Activated CD4-positive, alpha-beta T cell treated with anti-CD3 and anti-CD28 coated beads for 36 hours (primary cell): ENCODE results near the gene RGS7BP. TPM values are rescaled to one million over a fixed set of nuclear protein-coding genes. Genes with fewer than 3 reads are reported as not detected.
A peak's percentile ranks its signal among the peaks of the same experiment; 100 is the strongest.

ENCODE experiments used
- ATAC-seq: fragments of 200-7000 bp; cut with Tn5 transposase; one replicate; pipeline ENCODE4 v1.10.0; 2021; ENCODE audit warnings: mild to moderate bottlenecking, moderate library complexity
- CTCF ChIA-PET: fragments of 350-600 bp; sonication (Branson Sonifier 250); formaldehyde crosslinking; loops from one replicate; lab custom pipeline; 2021; ENCODE audit warnings: antibody characterized with exemption; lab: Charles Lee
- POLR2A ChIA-PET: fragments of 350-600 bp; sonication (Branson Sonifier 250); formaldehyde crosslinking; loops from one replicate; lab custom pipeline; 2021; ENCODE audit warnings: antibody characterized with exemption, inconsistent platforms; lab: Charles Lee
- DNase-seq: peaks from one replicate; pipeline ENCODE4 v3.0.0-alpha.2; 2020
- H3K27ac Mint-ChIP-seq: one replicate; pipeline ENCODE4 v1.8.0; 2021; ENCODE audit warnings: mixed read lengths
- H3K27me3 Mint-ChIP-seq: one replicate; pipeline ENCODE4 v1.8.0; 2021; ENCODE audit warnings: mixed read lengths
- H3K36me3 Mint-ChIP-seq: one replicate; pipeline ENCODE4 v1.8.0; 2021; ENCODE audit warnings: low read depth, mixed read lengths
- H3K4me1 Mint-ChIP-seq: one replicate; pipeline ENCODE4 v1.8.0; 2021; ENCODE audit warnings: mixed read lengths
- H3K4me3 Mint-ChIP-seq: one replicate; pipeline ENCODE4 v1.8.0; 2021; ENCODE audit warnings: mild to moderate bottlenecking, moderate library complexity, mixed read lengths
- H3K9me3 Mint-ChIP-seq: one replicate; pipeline ENCODE4 v1.8.0; 2021; ENCODE audit warnings: low read depth, mixed read lengths
- intact Hi-C, 2 experiments: fragments of 100-400 bp; cut with DNase I in 1 of 2; cut with micrococcal nuclease in 1 of 2; formaldehyde crosslinking; loops; one replicate each; pipeline versions ENCODE4 v1.14.2 to v1.15.1; 2022 to 2024; cut with DNase I, micrococcal nuclease
- total RNA-seq, 2 experiments: library from RNA; stranded (reverse); gene quantifications; one replicate each; pipeline ENCODE4 v1.2.3, GENCODE V29; 2021

RGS7BP gene
- total RNA-seq = not detected

GRCh38 chr5:64505769-64506566, at the start of gene RGS7BP:
TSS of gene RGS7BP (plus strand) at chr5:64506015. CDS start at chr5:64506625, 610 bp downstream.
- Mint-ChIP-seq H3K27ac (no peak within 1 kb of the TSS), H3K4me3 (no peak within 1 kb of the TSS), H3K27me3 (peaks cover 40% of the 10 kb centered on the region), H3K36me3 (no peaks in the 10 kb centered on the region), H3K4me1 (peaks cover 6% of the 10 kb centered on the region), H3K9me3 (no peaks in the 10 kb centered on the region)
- ATAC-seq (no peak), DNase-seq (peak; percentile 17)
- ChIA-PET CTCF (no interaction called here), POLR2A (no interaction called here)
- intact Hi-C loops = no loop called here

DNA sequence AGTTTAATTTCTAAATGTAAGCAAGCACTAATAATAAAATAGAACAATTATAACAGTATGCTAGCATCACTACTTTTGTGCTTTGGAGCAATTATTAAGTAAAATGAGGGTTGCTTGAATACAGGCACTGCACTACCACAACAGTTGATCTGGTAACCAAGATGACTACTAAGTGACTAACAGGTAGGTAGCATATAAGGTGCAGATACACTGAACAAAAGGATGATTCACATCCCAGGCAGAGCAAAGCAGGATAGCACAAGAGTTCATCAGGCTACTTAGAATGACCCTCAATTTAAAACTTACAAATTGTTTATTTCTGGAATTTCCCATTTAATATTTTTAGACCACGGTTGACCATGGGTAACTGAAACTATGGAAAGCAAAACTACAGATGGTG, 48.0 kb upstream of the RGS7BP start:
- no peaks in the 10 kb centered on the region for H3K27me3 Mint-ChIP-seq
- CTCF ChIA-PET = no interaction called here

DNA sequence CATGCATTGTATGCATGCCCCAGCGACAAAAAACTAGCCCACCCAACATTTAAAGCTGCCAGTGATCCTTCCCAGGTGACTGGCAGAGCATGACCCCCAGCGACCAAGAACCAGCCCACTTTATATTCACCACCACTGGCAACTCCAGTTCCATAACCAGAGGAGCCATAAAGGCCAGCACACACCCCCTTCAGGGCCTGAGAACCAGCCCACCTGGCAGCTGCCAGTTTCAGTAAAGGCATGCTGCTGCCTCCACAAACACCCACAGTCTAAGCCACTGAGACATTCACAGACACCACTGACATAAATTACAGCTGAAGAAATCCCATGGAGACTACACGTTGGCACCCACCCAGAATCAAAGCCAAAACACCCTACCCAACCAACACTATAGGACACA, 46.9 kb upstream of the RGS7BP start:
- intact Hi-C loops = no loop called here
- POLR2A ChIA-PET = no interaction called here
- Mint-ChIP-seq H3K36me3 (no peaks in the 10 kb centered on the region), H3K4me1 (no peaks in the 10 kb centered on the region), H3K4me3 (no peak overlapping the region), H3K27ac (no peak overlapping the region), H3K9me3 (peaks cover 6% of the 10 kb centered on the region), H3K27me3 (no peaks in the 10 kb centered on the region)
- DNase-seq (no peak), ATAC-seq (no peak)
- CTCF ChIA-PET = no interaction called here

More for the DNA sequence above, 48.0 kb upstream of the RGS7BP start:
- H3K27ac Mint-ChIP-seq = no peak overlapping the region
- POLR2A ChIA-PET = no interaction called here
- intact Hi-C loops = no loop called here
- no peaks in the 10 kb centered on the region for H3K36me3 Mint-ChIP-seq
- H3K4me3 Mint-ChIP-seq = no peak overlapping the region
- peaks cover under 1% of the 10 kb centered on the region for H3K9me3 Mint-ChIP-seq
- H3K4me1 Mint-ChIP-seq = no peaks in the 10 kb centered on the region
- no peak for ATAC-seq
- no peak for DNase-seq

- Mint-ChIP-seq H3K27me3 (no peaks in the 10 kb centered on the region), H3K4me3 (no peak overlapping the region), H3K4me1 (no peaks in the 10 kb centered on the region), H3K27ac (no peak overlapping the region), H3K9me3 (peaks cover 6% of the 10 kb centered on the region), H3K36me3 (no peaks in the 10 kb centered on the region)
- ChIA-PET POLR2A (no interaction called here), CTCF (no interaction called here)
- ATAC-seq = no peak
- intact Hi-C loops = no loop called here
- DNase-seq = no peak
Observed at GRCh38 chr5:64462391-64462790, 43.4 kb upstream of the RGS7BP start.

DNA sequence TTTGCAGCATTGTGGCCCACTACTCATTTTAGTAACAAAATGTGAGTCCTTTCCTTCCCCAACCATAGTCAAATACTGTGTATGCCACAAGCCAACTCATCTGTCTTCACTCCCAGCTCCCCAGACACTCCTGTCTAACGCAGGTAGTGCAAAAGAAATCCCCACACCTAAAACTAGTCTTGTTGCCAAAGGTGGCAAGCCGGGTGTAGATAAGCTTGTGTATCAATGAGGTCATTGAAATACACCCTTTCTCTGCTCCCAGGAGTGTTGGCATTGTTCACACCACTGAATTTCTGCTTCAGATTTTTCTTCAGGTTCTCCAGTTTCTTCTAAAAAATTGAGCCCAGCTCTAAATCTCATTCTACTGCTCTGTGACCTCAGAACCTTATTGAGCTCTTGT, 19.7 kb upstream of the RGS7BP start:
- CTCF ChIA-PET = no interaction called here
- DNase-seq (no peak), ATAC-seq (no peak)
- no peaks in the 10 kb centered on the region for H3K27me3 Mint-ChIP-seq
- peaks cover 4% of the 10 kb centered on the region for H3K9me3 Mint-ChIP-seq
- no peaks in the 10 kb centered on the region for H3K36me3 Mint-ChIP-seq
- intact Hi-C loops = no loop called here
- no peak overlapping the region for H3K27ac Mint-ChIP-seq
- H3K4me1 Mint-ChIP-seq = no peaks in the 10 kb centered on the region
- H3K4me3 Mint-ChIP-seq = no peak overlapping the region
- POLR2A ChIA-PET = no interaction called here

DNA sequence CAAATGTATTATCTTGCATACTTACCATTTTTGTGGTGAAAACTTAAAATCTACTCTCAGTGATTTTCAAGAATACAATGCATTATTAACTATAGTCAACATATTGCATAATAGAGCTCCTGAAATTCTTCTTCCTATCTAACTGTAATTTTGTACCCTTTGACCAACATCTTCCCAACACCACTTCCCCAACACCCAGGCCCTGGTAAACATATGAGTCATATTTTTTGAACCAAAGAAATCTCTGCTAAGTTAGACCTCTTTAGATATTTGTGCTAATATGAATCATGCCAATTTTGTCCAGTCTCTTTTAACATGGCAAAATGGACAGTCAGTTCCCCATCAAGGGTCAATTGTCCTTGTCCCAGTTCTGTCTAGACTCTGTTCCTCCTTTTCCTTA, 18.5 kb upstream of the RGS7BP start:
- no peak overlapping the region for H3K27ac Mint-ChIP-seq
- DNase-seq (no peak), ATAC-seq (no peak)
- H3K4me3 Mint-ChIP-seq = no peak overlapping the region
- H3K4me1 Mint-ChIP-seq = no peaks in the 10 kb centered on the region
- H3K9me3 Mint-ChIP-seq = peaks cover 4% of the 10 kb centered on the region
- no peaks in the 10 kb centered on the region for H3K27me3 Mint-ChIP-seq
- CTCF ChIA-PET = no interaction called here
- no peaks in the 10 kb centered on the region for H3K36me3 Mint-ChIP-seq
- intact Hi-C loops = no loop called here
- POLR2A ChIA-PET = no interaction called here

DNA sequence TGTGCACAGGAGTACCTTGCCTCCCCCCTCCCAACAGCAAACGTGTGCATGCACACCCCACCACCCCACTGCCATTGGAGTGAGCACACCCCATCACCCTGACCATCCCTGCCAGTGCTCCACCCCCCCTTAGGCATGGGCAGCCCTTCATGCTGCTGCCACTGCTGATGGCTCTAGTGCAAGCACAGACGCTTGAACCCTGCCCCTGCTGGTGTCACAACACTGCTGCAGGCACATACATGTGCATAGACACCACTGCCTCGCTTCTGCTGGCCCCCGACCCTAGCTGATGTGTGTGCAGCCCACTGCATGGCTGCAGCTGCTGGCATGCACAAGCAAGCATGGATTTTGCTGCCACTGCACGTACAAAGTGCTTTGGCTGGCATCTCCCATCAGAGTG, 16.0 kb upstream of the RGS7BP start:
- no peaks in the 10 kb centered on the region for H3K4me1 Mint-ChIP-seq
- ChIA-PET POLR2A (no interaction called here), CTCF (no interaction called here)
- peaks cover 4% of the 10 kb centered on the region for H3K9me3 Mint-ChIP-seq
- H3K4me3 Mint-ChIP-seq = no peak overlapping the region
- DNase-seq (no peak), ATAC-seq (no peak)
- H3K36me3 Mint-ChIP-seq = no peaks in the 10 kb centered on the region
- H3K27ac Mint-ChIP-seq = no peak overlapping the region
- H3K27me3 Mint-ChIP-seq = no peaks in the 10 kb centered on the region
- intact Hi-C loops = no loop called here

GRCh38 chr5:64497386-64497785, 8.4 kb upstream of the RGS7BP start:
- ATAC-seq (no peak), DNase-seq (no peak)
- no peaks in the 10 kb centered on the region for H3K36me3 Mint-ChIP-seq
- no peaks in the 10 kb centered on the region for H3K9me3 Mint-ChIP-seq
- H3K4me1 Mint-ChIP-seq = no peaks in the 10 kb centered on the region
- no peak overlapping the region for H3K4me3 Mint-ChIP-seq
- intact Hi-C loops = no loop called here
- H3K27me3 Mint-ChIP-seq = peaks cover 4% of the 10 kb centered on the region
- ChIA-PET POLR2A (no interaction called here), CTCF (no interaction called here)
- H3K27ac Mint-ChIP-seq = no peak overlapping the region

DNA sequence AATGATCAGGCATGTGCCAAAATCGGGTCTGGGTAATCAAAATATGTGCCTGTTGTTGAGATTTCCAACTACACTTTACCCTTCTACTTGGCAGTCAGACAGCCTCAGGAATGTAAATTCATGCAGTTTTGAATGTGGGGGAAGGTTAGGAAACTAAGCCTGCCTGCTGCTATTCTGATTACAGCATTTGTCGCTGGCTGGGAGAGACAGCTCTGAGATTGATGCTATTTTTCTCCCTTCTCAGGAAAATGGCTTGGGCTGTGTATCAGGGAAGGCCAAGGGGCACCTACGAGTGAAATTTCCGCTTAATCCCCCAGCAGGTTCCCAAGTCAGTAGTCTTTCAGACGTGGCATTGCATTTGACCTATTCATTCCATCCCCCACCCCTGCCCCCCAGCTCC, 3.6 kb upstream of the RGS7BP start:
- Mint-ChIP-seq H3K36me3 (no peaks in the 10 kb centered on the region), H3K27ac (no peak overlapping the region), H3K27me3 (peaks cover 32% of the 10 kb centered on the region), H3K9me3 (no peaks in the 10 kb centered on the region), H3K4me1 (peaks cover 6% of the 10 kb centered on the region), H3K4me3 (no peak overlapping the region)
- ChIA-PET CTCF (no interaction called here), POLR2A (no interaction called here)
- intact Hi-C loops = no loop called here
- ATAC-seq (no peak), DNase-seq (no peak)

- CTCF ChIA-PET = no interaction called here
- intact Hi-C loops = no loop called here
- peaks cover 6% of the 10 kb centered on the region for H3K4me1 Mint-ChIP-seq
- ATAC-seq = no peak
- no peaks in the 10 kb centered on the region for H3K36me3 Mint-ChIP-seq
- no peaks in the 10 kb centered on the region for H3K9me3 Mint-ChIP-seq
- H3K27me3 Mint-ChIP-seq = peaks cover 40% of the 10 kb centered on the region
- no peak overlapping the region for H3K27ac Mint-ChIP-seq
- H3K4me3 Mint-ChIP-seq = no peak overlapping the region
- POLR2A ChIA-PET = no interaction called here
- no peak for DNase-seq
Observed at GRCh38 chr5:64506567-64507263, 900 bp downstream of the RGS7BP start.

DNA sequence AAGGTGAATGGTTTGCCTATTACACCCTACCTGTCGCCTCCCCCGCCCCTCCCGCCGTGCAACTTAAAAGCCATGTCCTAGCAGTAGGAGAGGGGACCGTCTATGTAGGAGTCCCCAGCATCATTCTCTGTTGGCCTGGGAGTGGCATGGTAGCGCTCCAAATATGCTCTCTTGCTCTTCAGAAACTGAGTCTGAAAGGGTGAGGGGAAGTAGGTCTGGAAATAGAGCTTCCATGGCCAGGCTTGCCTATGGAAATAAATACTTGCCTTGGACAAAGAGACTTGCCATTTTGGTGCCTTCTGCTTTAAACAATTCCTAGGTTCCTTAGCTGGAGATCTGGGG, 1.4 kb downstream of the RGS7BP start:
- Mint-ChIP-seq H3K9me3 (no peaks in the 10 kb centered on the region), H3K4me3 (no peak overlapping the region), H3K27me3 (peaks cover 40% of the 10 kb centered on the region), H3K27ac (no peak overlapping the region), H3K36me3 (no peaks in the 10 kb centered on the region), H3K4me1 (peaks cover 6% of the 10 kb centered on the region)
- CTCF ChIA-PET = no interaction called here
- POLR2A ChIA-PET = no interaction called here
- ATAC-seq (no peak), DNase-seq (no peak)
- intact Hi-C loops = no loop called here

DNA sequence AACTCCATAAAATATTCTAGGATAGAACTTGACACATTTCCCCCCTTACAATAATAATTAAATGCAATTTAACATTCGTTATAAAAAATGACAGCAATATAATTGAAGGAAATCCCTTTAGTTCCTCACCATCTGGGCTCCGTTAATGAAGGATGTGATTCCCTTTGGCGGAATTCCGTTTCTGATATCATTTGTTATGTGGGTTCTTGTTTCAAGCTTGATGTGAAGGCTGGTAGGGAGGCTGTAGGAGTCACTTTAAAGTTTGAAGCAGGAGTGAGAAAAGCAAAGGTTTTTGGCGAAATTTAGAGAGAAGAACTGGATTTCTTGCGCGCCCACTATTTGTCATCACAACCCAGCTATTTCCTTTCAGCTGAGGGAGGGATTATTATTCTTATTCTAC, 4.0 kb downstream of the RGS7BP start:
- no peaks in the 10 kb centered on the region for H3K9me3 Mint-ChIP-seq
- H3K4me3 Mint-ChIP-seq = no peak overlapping the region
- H3K36me3 Mint-ChIP-seq = no peaks in the 10 kb centered on the region
- POLR2A ChIA-PET = no interaction called here
- H3K4me1 Mint-ChIP-seq = peaks cover 6% of the 10 kb centered on the region
- peaks cover 26% of the 10 kb centered on the region for H3K27me3 Mint-ChIP-seq
- H3K27ac Mint-ChIP-seq = no peak overlapping the region
- CTCF ChIA-PET = no interaction called here
- DNase-seq = no peak
- intact Hi-C loops = no loop called here
- no peak for ATAC-seq
